GM23248 (cell line): ENCODE results near the gene ENPP5.

Experiments used
- EZH2 ChIP-seq: fragments of 200-600 bp; sonication (generic); IDR thresholded peaks from 2 replicates; pipeline ENCODE4 v1.6.1; 2018; ENCODE audit warnings: antibody characterized with exemption, mild to moderate bottlenecking; ENCODE audit not compliant: insufficient read depth, poor library complexity, severe bottlenecking
- EZH2phosphoT487 ChIP-seq: fragments of 200-600 bp; sonication (generic); IDR thresholded peaks from 2 replicates; pipeline ENCODE4 v1.6.1; 2018; ENCODE audit warnings: antibody characterized with exemption, moderate library complexity, mild to moderate bottlenecking, low read depth; ENCODE audit not compliant: insufficient read depth

DNA sequence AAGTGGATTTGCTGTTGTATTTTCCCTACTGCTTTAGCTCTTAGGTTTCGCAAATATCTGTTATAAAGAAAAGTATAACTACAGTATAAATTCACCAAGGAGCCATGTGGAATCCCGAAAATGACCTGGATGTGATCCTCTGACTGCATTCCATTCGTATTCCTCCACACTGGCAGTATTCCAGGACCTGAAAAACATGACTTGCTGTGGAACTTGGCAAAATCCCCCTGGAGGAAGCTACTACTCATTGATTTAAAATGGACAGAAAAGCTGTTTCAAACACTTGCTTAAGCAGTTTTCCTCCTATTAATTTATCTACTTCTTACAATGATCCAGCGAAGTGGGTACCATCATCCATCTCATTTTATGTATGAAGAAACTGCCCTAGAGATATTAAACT, 13.3 kb upstream of the ENPP5 start:
- TF ChIP-seq EZH2phosphoT487, result no peak
- TF ChIP-seq EZH2, result no peak
